Caco-2 (cell line): ENCODE measurements around the gene EIF3C. TPM values are rescaled to one million over a fixed set of nuclear protein-coding genes. Genes with fewer than 3 reads are reported as not detected.
"Not testable (repeated sequence)": the region's sequence is repeated elsewhere in the genome, so short reads cannot be mapped to it uniquely, and the experiment has no call there.

Experiments
- BruUV-seq: library from RNA; stranded (reverse); fragments of 400-500 nt; replicated peaks from 2 replicates; lab custom pipeline; 2021; lab: Mats Ljungman, UMichigan
- CTCF ChIA-PET: fragments of 300-600 bp; sonication (Branson Sonifier 250); formaldehyde crosslinking; loops from one replicate; lab custom pipeline; 2022; ENCODE audit warnings: antibody characterized with exemption; lab: Charles Lee
- POLR2A ChIA-PET: fragments of 300-600 bp; sonication (Branson Sonifier 250); formaldehyde crosslinking; loops from one replicate; lab custom pipeline; 2022; ENCODE audit warnings: antibody characterized with exemption; lab: Charles Lee
- DNase-seq, 2 experiments: peaks; one replicate each; pipeline versions ENCODE4 v3.0.0 to v3.0.0-alpha.2; 2020 to 2022
- H3K27me3 ChIP-seq: replicated peaks from 2 replicates; pipeline ENCODE4 v1.6.0; 2011; ENCODE audit warnings: low read length; ENCODE audit not compliant: control insufficient read depth, insufficient read depth
- H3K36me3 ChIP-seq: 2 replicates; pipeline ENCODE4 v1.5.1; 2011; ENCODE audit warnings: low read length; ENCODE audit not compliant: control insufficient read depth, insufficient read depth
- H3K4me1 ChIP-seq: fragments of 250-450 bp; sonication (Bioruptor Pico); 2 replicates; pipeline ENCODE4 v1.5.1; 2020; ENCODE audit warnings: mild to moderate bottlenecking
- H3K4me3 ChIP-seq: 2 replicates; pipeline ENCODE4 v1.5.1; 2011; ENCODE audit warnings: low read depth, mild to moderate bottlenecking, control low read depth, low read length
- H3K9me3 ChIP-seq: fragments of 250-450 bp; sonication (Bioruptor Pico); 2 replicates; pipeline ENCODE4 v1.5.1; 2020; ENCODE audit warnings: mild to moderate bottlenecking, moderate library complexity
- H3K27ac Mint-ChIP-seq: one replicate; pipeline ENCODE4 v1.8.0; 2022; ENCODE audit warnings: mixed read lengths; ENCODE audit not compliant: unreplicated experiment
- H3K27me3 Mint-ChIP-seq: one replicate; pipeline ENCODE4 v1.8.0; 2022; ENCODE audit warnings: mixed read lengths; ENCODE audit not compliant: insufficient read depth, unreplicated experiment
- H3K36me3 Mint-ChIP-seq: one replicate; pipeline ENCODE4 v1.8.0; 2022; ENCODE audit warnings: mild to moderate bottlenecking, mixed read lengths; ENCODE audit not compliant: insufficient read depth, unreplicated experiment
- H3K4me1 Mint-ChIP-seq: one replicate; pipeline ENCODE4 v1.8.0; 2022; ENCODE audit warnings: low read depth, mixed read lengths; ENCODE audit not compliant: unreplicated experiment
- H3K4me3 Mint-ChIP-seq: one replicate; pipeline ENCODE4 v1.8.0; 2022; ENCODE audit warnings: mild to moderate bottlenecking, moderate library complexity, mixed read lengths; ENCODE audit not compliant: unreplicated experiment
- H3K9me3 Mint-ChIP-seq: one replicate; pipeline ENCODE4 v1.8.0; 2022; ENCODE audit warnings: mixed read lengths; ENCODE audit not compliant: unreplicated experiment
- intact Hi-C: fragments of 100-400 bp; cut with micrococcal nuclease; formaldehyde crosslinking; loops from one replicate; pipeline ENCODE4 v1.10.0; 2022; ENCODE audit not compliant: unreplicated experiment
- microRNA-seq: library from miRNA; unstranded; fragments of <30 nt; microRNA quantifications from one replicate; pipeline ENCODE4 v1.2.0, GENCODE V29; 2022
- total RNA-seq: library from RNA; stranded (reverse); gene quantifications from 2 replicates; pipeline ENCODE4 v1.2.3, GENCODE V29; 2022

The EIF3C gene
- total RNA-seq, 1 experiment from 2014 or later, result 777 TPM

DNA sequence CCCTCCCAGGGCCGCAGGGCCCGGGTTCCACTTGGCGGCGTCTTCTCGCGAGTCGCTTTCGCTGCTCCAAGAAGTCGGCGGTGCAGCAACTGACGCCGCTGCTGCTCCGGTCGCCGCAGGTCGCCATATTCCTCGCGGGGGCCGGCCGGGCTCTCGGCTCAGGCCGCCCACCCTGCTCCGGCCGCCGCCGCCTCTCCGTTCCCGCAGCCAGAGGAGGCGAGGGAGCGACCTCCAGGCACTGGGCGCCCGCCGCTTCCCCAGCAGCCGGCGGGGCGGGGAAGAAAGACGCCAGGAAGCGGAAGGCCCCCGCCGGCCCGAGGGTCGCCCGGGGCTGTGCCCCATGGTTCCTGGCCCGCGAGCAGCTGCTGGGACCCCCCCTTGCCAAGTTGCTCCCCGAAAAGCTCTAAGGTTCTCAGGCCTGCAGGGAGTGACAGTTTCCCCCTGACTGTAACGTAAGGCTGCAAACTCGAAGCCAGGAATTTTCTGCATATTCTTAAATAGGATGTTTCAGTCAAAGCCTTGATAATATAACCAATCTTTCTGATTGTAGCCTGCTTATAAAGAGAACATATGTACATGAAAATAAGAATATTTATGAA is 39.3 kb downstream of the EIF3C start:
- H3K27me3 ChIP-seq, H3K36me3 ChIP-seq, intact Hi-C loops, H3K4me1 ChIP-seq, H3K27me3 Mint-ChIP-seq, POLR2A ChIA-PET, H3K4me3 Mint-ChIP-seq, H3K36me3 Mint-ChIP-seq, CTCF ChIA-PET, H3K27ac Mint-ChIP-seq, H3K9me3 Mint-ChIP-seq, DNase-seq, H3K4me1 Mint-ChIP-seq, H3K4me3 ChIP-seq, H3K9me3 ChIP-seq: not testable (repeated sequence)
- BruUV-seq, result TSS peak; percentile 92

DNA sequence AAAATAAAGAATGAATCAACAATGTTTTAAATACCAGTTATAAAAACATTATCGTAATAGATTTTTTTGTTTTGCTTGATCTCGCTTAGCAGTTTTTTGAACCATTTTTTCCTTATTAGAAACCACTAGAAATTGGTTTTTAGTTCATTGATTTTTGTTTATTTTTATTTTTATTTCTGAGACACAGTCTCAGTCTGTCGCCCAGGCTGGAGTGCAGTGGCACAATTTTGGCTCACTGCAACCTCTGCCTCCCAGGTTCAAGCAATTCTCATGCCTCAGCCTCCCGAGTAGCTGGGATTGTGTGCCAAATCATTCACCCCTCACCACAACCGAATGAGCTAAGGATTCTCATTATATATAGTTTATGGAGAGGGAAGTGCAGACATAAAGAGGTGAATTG is 40.2 kb downstream of the EIF3C start, which contains the start of gene NPIPB9:
TSS of gene NPIPB9 (plus strand) at position 301 of the 400 bp plus-strand sequence.
- H3K27ac Mint-ChIP-seq, H3K9me3 ChIP-seq, H3K4me1 ChIP-seq, H3K4me3 ChIP-seq, POLR2A ChIA-PET, intact Hi-C loops, H3K4me3 Mint-ChIP-seq, DNase-seq, H3K4me1 Mint-ChIP-seq, H3K36me3 ChIP-seq, H3K9me3 Mint-ChIP-seq, H3K27me3 ChIP-seq, H3K27me3 Mint-ChIP-seq, CTCF ChIA-PET, BruUV-seq, H3K36me3 Mint-ChIP-seq: not testable (repeated sequence)

GRCh38 chr16:28781697-28782096 is 70.4 kb downstream of the EIF3C start:
- H3K36me3 ChIP-seq, H3K27me3 Mint-ChIP-seq, H3K4me1 ChIP-seq, H3K4me3 ChIP-seq, BruUV-seq, H3K4me3 Mint-ChIP-seq, intact Hi-C loops, H3K27ac Mint-ChIP-seq, DNase-seq, H3K9me3 Mint-ChIP-seq, POLR2A ChIA-PET, CTCF ChIA-PET, H3K36me3 Mint-ChIP-seq, H3K9me3 ChIP-seq, H3K4me1 Mint-ChIP-seq, H3K27me3 ChIP-seq: not testable (repeated sequence)

- H3K4me3 Mint-ChIP-seq, H3K9me3 ChIP-seq, H3K36me3 ChIP-seq, H3K4me1 ChIP-seq, H3K4me3 ChIP-seq, H3K27ac Mint-ChIP-seq, POLR2A ChIA-PET, DNase-seq, H3K27me3 Mint-ChIP-seq, CTCF ChIA-PET, H3K9me3 Mint-ChIP-seq, H3K36me3 Mint-ChIP-seq, intact Hi-C loops, BruUV-seq, H3K27me3 ChIP-seq, H3K4me1 Mint-ChIP-seq: not testable (repeated sequence)
Measured at GRCh38 chr16:28782357-28782756, 71.1 kb downstream of the EIF3C start.

Small RNAs within 50 kb of the gene (microRNA-seq; reads per million reads assigned to microRNA genes)
- gene MIR6862-2, result not detected

Other genes with a start within 250 kb of the EIF3C start
- not detected in 2 replicates for gene NPIPB7, start 239.1 kb upstream of the EIF3C start, total RNA-seq
- 41.0 and 42.2 TPM in 2 replicates for gene CLN3, start 219.4 kb upstream of the EIF3C start, total RNA-seq
- 0.61 and 0.63 TPM in 2 replicates for gene APOBR, start 216.8 kb upstream of the EIF3C start, total RNA-seq
- gene IL27, start 204.6 kb upstream of the EIF3C start, total RNA-seq, result 0.53 and 0.66 TPM in 2 replicates
- gene NUPR1, start 172.5 kb upstream of the EIF3C start, total RNA-seq, result 8.8 and 16.6 TPM in 2 replicates
- gene SGF29, start 157.5 kb upstream of the EIF3C start, total RNA-seq, result 29.8 and 31.1 TPM in 2 replicates
- gene SULT1A2, start 114.4 kb upstream of the EIF3C start, total RNA-seq, result 0.43 TPM in 1 of 2 replicates, not detected in the other
- gene SULT1A1, start 101.4 kb upstream of the EIF3C start, total RNA-seq, result 8.9 and 9.1 TPM in 2 replicates
- 0.48 TPM in 1 of 2 replicates, not detected in the other for gene NPIPB8, start 73.4 kb upstream of the EIF3C start, total RNA-seq
- gene NPIPB9, start 40.3 kb downstream of the EIF3C start, total RNA-seq, result 0.45 and 0.77 TPM in 2 replicates
- 329 and 352 TPM in 2 replicates for gene ATXN2L, start 111.5 kb downstream of the EIF3C start, total RNA-seq
- 207 and 234 TPM in 2 replicates for gene TUFM, start 134.9 kb downstream of the EIF3C start, total RNA-seq
- gene SH2B1, start 152.4 kb downstream of the EIF3C start, total RNA-seq, result 37.0 and 46.4 TPM in 2 replicates
- gene ATP2A1, start 167.0 kb downstream of the EIF3C start, total RNA-seq, result 2.3 and 2.6 TPM in 2 replicates
- gene RABEP2, start 213.8 kb downstream of the EIF3C start, total RNA-seq, result 22.9 and 24.2 TPM in 2 replicates
- gene CD19, start 220.5 kb downstream of the EIF3C start, total RNA-seq, result not detected in 2 replicates
- gene NFATC2IP, start 239.5 kb downstream of the EIF3C start, total RNA-seq, result 50.6 and 58.2 TPM in 2 replicates